Neural progenitor cell (in vitro differentiated cells): ENCODE measurements around the gene FAM9A. TPM values are rescaled to one million over a fixed set of nuclear protein-coding genes. Genes with fewer than 3 reads are reported as not detected.

Source experiments
- DNase-seq: peaks from one replicate; pipeline ENCODE4 v3.0.0-alpha.2; 2016; ENCODE audit warnings: low spot score
- H2AFZ ChIP-seq: fragments of 200-600 bp; sonication (generic); replicated peaks from 2 replicates; pipeline ENCODE4 v1.6.1; 2016; ENCODE audit warnings: antibody characterized with exemption
- H3F3A ChIP-seq: fragments of 200-600 bp; sonication (generic); 2 replicates; pipeline ENCODE4 v1.6.1; 2016; ENCODE audit warnings: antibody characterized with exemption, low read depth
- H3K27ac ChIP-seq: fragments of 200-600 bp; sonication (generic); 2 replicates; pipeline ENCODE4 v1.5.1; 2016; ENCODE audit warnings: mild to moderate bottlenecking
- H3K27me3 ChIP-seq: fragments of 200-600 bp; sonication (generic); 2 replicates; pipeline ENCODE4 v1.6.1; 2016; ENCODE audit warnings: mild to moderate bottlenecking, moderate library complexity
- H3K36me3 ChIP-seq: fragments of 200-600 bp; sonication (generic); 2 replicates; pipeline ENCODE4 v1.5.1; 2016
- H3K4me1 ChIP-seq: fragments of 200-600 bp; sonication (generic); 2 replicates; pipeline ENCODE4 v1.6.1; 2016; ENCODE audit warnings: mixed run types
- H3K4me2 ChIP-seq: fragments of 200-600 bp; sonication (generic); 2 replicates; pipeline ENCODE4 v1.6.1; 2016
- H3K4me3 ChIP-seq: fragments of 200-600 bp; sonication (generic); 2 replicates; pipeline ENCODE4 v1.5.1; 2016
- H3K79me2 ChIP-seq: fragments of 200-600 bp; sonication (generic); 2 replicates; pipeline ENCODE4 v1.6.1; 2016; ENCODE audit warnings: low read depth
- H3K9ac ChIP-seq: fragments of 200-600 bp; sonication (generic); 2 replicates; pipeline ENCODE4 v1.6.1; 2016
- H3K9me3 ChIP-seq: fragments of 200-600 bp; sonication (generic); 2 replicates; pipeline ENCODE4 v1.5.1; 2016; ENCODE audit warnings: low read depth
- H4K20me1 ChIP-seq: fragments of 200-600 bp; sonication (generic); 2 replicates; pipeline ENCODE4 v1.6.1; 2016; ENCODE audit warnings: low read depth
- H3K27ac Mint-ChIP-seq: 3 replicates; pipeline ENCODE4 v1.8.0; 2021; ENCODE audit warnings: mixed read lengths
- H3K27me3 Mint-ChIP-seq: 2 replicates; pipeline ENCODE4 v1.8.0; 2022; ENCODE audit warnings: low read depth, mild to moderate bottlenecking, inconsistent platforms, moderate library complexity, mixed read lengths; ENCODE audit not compliant: insufficient read depth
- H3K36me3 Mint-ChIP-seq: 3 replicates; pipeline ENCODE4 v1.8.0; 2021; ENCODE audit warnings: mixed read lengths
- H3K4me1 Mint-ChIP-seq: 3 replicates; pipeline ENCODE4 v1.8.0; 2021; ENCODE audit warnings: mixed read lengths
- H3K4me3 Mint-ChIP-seq: 3 replicates; pipeline ENCODE4 v1.8.0; 2021; ENCODE audit warnings: mild to moderate bottlenecking, moderate library complexity, mixed read lengths
- H3K9me3 Mint-ChIP-seq: 3 replicates; pipeline ENCODE4 v1.8.0; 2020; ENCODE audit warnings: mixed read lengths
- EZH2 ChIP-seq: fragments of 200-600 bp; sonication (generic); IDR thresholded peaks from 2 replicates; pipeline ENCODE4 v1.6.1; 2017; ENCODE audit warnings: antibody characterized with exemption, mild to moderate bottlenecking, moderate library complexity
- EZH2phosphoT487 ChIP-seq: fragments of 200-600 bp; sonication (generic); IDR thresholded peaks from 2 replicates; pipeline ENCODE4 v1.6.1; 2017; ENCODE audit warnings: antibody characterized with exemption
- total RNA-seq: library from RNA; depleted of rRNA; stranded (reverse); fragments of >200 nt; gene quantifications from 2 replicates; pipeline ENCODE4 v1.2.3, GENCODE V29; 2015; ENCODE audit warnings: low replicate concordance
- TF ChIP-seq, protein P1 (sequence below): fragments of 200-600 bp; sonication (generic); IDR thresholded peaks from 2 replicates; pipeline ENCODE4 v1.5.1; 2017; ENCODE audit warnings: antibody characterized with exemption, mild to moderate bottlenecking

The FAM9A gene
- total RNA-seq, 1 donor from 2014 or later, result not detected

DNA sequence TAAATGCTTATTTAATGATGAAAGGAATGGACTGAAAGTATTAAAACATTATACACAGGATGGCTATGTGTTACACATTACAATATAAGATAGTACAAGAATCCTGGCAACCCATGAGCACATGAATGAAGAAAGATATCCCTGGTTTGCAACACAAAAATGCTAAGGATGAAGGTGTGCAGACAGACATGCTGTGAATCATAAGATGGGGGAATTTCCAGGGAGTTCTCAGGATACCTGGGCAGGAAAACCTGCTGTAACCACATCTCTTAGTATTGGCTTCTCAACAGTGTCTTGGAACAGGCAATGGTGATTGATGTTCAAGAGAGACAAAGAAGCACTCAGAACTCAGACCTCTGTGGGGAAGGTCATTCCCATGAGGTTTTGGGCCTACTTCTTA lies 45.4 kb downstream of the FAM9A start:
- Histone ChIP-seq H3K4me2 (no peak overlapping the region), H3K4me3 (no peak overlapping the region), H3K79me2 (no peaks in the 10 kb centered on the region), H2AFZ (no peak overlapping the region), H3K9me3 (no peaks in the 10 kb centered on the region), H3K27ac (no peak overlapping the region), H3K9ac (no peak overlapping the region), H3F3A (no peaks in the 10 kb centered on the region), H3K27me3 (no peaks in the 10 kb centered on the region), H3K4me1 (no peaks in the 10 kb centered on the region), H3K36me3 (no peaks in the 10 kb centered on the region), H4K20me1 (no peaks in the 10 kb centered on the region)
- H3K27me3 Mint-ChIP-seq, result peaks cover 3% of the 10 kb centered on the region
- no peaks in the 10 kb centered on the region for H3K36me3 Mint-ChIP-seq
- no peak for DNase-seq
- no peak overlapping the region for H3K4me3 Mint-ChIP-seq
- TF ChIP-seq EZH2, result no peak
- TF ChIP-seq EZH2phosphoT487, result no peak
- TF ChIP-seq, protein P1, sequence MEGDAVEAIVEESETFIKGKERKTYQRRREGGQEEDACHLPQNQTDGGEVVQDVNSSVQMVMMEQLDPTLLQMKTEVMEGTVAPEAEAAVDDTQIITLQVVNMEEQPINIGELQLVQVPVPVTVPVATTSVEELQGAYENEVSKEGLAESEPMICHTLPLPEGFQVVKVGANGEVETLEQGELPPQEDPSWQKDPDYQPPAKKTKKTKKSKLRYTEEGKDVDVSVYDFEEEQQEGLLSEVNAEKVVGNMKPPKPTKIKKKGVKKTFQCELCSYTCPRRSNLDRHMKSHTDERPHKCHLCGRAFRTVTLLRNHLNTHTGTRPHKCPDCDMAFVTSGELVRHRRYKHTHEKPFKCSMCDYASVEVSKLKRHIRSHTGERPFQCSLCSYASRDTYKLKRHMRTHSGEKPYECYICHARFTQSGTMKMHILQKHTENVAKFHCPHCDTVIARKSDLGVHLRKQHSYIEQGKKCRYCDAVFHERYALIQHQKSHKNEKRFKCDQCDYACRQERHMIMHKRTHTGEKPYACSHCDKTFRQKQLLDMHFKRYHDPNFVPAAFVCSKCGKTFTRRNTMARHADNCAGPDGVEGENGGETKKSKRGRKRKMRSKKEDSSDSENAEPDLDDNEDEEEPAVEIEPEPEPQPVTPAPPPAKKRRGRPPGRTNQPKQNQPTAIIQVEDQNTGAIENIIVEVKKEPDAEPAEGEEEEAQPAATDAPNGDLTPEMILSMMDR, result no peak
- no peak overlapping the region for H3K27ac Mint-ChIP-seq
- H3K4me1 Mint-ChIP-seq, result no peaks in the 10 kb centered on the region
- H3K9me3 Mint-ChIP-seq, result no peaks in the 10 kb centered on the region

DNA sequence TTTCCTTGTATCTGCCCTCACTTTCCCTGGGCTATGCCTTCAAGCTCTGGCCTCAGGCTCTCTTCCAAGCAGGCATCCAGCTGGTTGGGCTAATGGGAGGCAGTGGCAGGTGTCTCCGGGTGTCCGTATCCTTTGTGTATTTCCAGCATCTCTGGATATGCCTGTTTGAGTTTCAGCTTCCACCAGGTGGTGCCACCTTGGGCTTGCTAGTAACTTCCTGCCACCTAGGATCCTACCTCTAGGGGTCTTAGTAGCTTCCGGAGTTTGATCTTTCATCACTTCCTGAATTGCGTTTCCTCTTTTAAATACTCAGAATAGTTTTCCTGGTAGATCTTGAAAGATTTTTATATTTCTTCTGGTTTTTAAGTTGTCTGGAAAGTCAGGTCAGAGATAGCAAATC lies 46.1 kb downstream of the FAM9A start:
- H3F3A ChIP-seq, result no peaks in the 10 kb centered on the region
- no peak overlapping the region for H3K4me3 ChIP-seq
- H3K4me2 ChIP-seq, result no peak overlapping the region
- no peak for TF ChIP-seq EZH2
- TF ChIP-seq, protein P1, result peak; percentile 39
- no peak for TF ChIP-seq EZH2phosphoT487
- no peaks in the 10 kb centered on the region for H3K4me1 Mint-ChIP-seq
- H2AFZ ChIP-seq, result no peak overlapping the region
- no peaks in the 10 kb centered on the region for H3K9me3 ChIP-seq
- no peaks in the 10 kb centered on the region for H4K20me1 ChIP-seq
- H3K27ac Mint-ChIP-seq, result no peak overlapping the region
- no peaks in the 10 kb centered on the region for H3K27me3 ChIP-seq
- peak; percentile 11 for DNase-seq
- H3K27ac ChIP-seq, result no peak overlapping the region
- no peaks in the 10 kb centered on the region for H3K36me3 Mint-ChIP-seq
- no peaks in the 10 kb centered on the region for H3K9me3 Mint-ChIP-seq
- no peak overlapping the region for H3K9ac ChIP-seq
- no peak overlapping the region for H3K4me3 Mint-ChIP-seq
- no peaks in the 10 kb centered on the region for H3K79me2 ChIP-seq
- no peaks in the 10 kb centered on the region for H3K4me1 ChIP-seq
- no peaks in the 10 kb centered on the region for H3K36me3 ChIP-seq
- H3K27me3 Mint-ChIP-seq, result peaks cover 3% of the 10 kb centered on the region

DNA sequence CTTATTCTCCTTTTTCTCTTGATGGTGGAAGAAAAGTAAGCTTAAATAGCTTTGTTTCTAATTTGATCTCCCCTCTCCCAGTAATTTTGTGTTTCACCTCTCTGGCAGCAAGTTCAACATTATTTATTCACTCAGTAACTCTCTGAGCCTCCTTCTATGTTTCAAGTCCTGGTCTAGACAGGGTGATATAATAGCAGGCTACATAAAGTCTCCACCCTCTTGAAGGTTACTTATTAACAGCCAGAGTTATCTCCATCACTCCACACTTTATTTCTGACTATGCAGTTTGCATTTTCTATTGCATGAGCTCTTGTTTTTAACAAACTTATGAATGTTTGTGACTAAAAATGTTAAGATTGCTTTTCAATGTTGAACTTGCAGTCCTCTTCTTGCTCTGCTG lies 51.5 kb downstream of the FAM9A start:
- TF ChIP-seq, protein P1, result no peak
- TF ChIP-seq EZH2 (no peak), EZH2phosphoT487 (no peak)
- Histone ChIP-seq H2AFZ (no peak overlapping the region), H3K27ac (no peak overlapping the region), H4K20me1 (no peaks in the 10 kb centered on the region), H3K4me3 (no peak overlapping the region), H3K9ac (no peak overlapping the region), H3K4me2 (no peak overlapping the region), H3F3A (no peaks in the 10 kb centered on the region), H3K36me3 (no peaks in the 10 kb centered on the region), H3K9me3 (no peaks in the 10 kb centered on the region), H3K27me3 (no peaks in the 10 kb centered on the region), H3K79me2 (no peaks in the 10 kb centered on the region), H3K4me1 (no peaks in the 10 kb centered on the region)
- peaks cover 4% of the 10 kb centered on the region for H3K9me3 Mint-ChIP-seq
- no peak for DNase-seq
- H3K27me3 Mint-ChIP-seq, result peaks cover 3% of the 10 kb centered on the region
- no peak overlapping the region for H3K27ac Mint-ChIP-seq
- H3K36me3 Mint-ChIP-seq, result no peaks in the 10 kb centered on the region
- H3K4me1 Mint-ChIP-seq, result no peaks in the 10 kb centered on the region
- H3K4me3 Mint-ChIP-seq, result no peak overlapping the region
